ENCODE measurements around the gene FSD1.

- TF ChIP-seq, protein P1, sequence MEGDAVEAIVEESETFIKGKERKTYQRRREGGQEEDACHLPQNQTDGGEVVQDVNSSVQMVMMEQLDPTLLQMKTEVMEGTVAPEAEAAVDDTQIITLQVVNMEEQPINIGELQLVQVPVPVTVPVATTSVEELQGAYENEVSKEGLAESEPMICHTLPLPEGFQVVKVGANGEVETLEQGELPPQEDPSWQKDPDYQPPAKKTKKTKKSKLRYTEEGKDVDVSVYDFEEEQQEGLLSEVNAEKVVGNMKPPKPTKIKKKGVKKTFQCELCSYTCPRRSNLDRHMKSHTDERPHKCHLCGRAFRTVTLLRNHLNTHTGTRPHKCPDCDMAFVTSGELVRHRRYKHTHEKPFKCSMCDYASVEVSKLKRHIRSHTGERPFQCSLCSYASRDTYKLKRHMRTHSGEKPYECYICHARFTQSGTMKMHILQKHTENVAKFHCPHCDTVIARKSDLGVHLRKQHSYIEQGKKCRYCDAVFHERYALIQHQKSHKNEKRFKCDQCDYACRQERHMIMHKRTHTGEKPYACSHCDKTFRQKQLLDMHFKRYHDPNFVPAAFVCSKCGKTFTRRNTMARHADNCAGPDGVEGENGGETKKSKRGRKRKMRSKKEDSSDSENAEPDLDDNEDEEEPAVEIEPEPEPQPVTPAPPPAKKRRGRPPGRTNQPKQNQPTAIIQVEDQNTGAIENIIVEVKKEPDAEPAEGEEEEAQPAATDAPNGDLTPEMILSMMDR (IDR thresholded peaks at IDR 0.05), result no peak
- TF ChIP-seq POLR2A (IDR thresholded peaks at IDR 0.05), result no peak
- TF ChIP-seq POLR2AphosphoS5 (IDR thresholded peaks at IDR 0.05), result no peak
Observed at GRCh38 chr19:4319067-4319718, 14.8 kb downstream of the FSD1 start.
